ENCODE measurements around the gene C8A. TPM values are rescaled to one million over a fixed set of nuclear protein-coding genes. Genes with fewer than 3 reads are reported as not detected.

The C8A gene
- total RNA-seq, 1 donor from 2014 or later: not detected

DNA sequence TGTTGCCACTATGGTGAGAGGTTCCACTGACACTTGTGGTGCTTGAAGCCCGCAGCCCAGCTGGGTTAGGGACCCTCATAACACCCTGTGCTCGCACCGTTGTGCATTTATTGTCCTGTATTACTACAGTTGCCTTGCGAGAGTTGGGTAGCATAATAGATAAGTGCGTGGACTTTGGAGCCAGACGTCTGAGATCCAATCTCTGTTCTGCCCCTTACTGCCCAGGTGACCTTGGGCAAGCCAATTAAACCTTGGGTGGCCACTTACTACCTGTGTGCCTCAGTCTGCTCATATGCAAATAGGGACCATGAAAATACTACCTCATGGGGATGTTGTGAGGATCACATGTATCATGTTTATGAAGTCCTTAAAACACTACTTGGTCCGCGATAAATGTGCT, 97.9 kb downstream of the C8A start:
- no peaks in the 10 kb centered on the region for H3K36me3 Mint-ChIP-seq (ENCODE audit: unreplicated experiment)
- TF ChIP-seq, protein P1, sequence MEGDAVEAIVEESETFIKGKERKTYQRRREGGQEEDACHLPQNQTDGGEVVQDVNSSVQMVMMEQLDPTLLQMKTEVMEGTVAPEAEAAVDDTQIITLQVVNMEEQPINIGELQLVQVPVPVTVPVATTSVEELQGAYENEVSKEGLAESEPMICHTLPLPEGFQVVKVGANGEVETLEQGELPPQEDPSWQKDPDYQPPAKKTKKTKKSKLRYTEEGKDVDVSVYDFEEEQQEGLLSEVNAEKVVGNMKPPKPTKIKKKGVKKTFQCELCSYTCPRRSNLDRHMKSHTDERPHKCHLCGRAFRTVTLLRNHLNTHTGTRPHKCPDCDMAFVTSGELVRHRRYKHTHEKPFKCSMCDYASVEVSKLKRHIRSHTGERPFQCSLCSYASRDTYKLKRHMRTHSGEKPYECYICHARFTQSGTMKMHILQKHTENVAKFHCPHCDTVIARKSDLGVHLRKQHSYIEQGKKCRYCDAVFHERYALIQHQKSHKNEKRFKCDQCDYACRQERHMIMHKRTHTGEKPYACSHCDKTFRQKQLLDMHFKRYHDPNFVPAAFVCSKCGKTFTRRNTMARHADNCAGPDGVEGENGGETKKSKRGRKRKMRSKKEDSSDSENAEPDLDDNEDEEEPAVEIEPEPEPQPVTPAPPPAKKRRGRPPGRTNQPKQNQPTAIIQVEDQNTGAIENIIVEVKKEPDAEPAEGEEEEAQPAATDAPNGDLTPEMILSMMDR (IDR thresholded peaks at IDR 0.05; ENCODE audit: partially characterized antibody, unreplicated experiment): no peak
- H3K9me3 Mint-ChIP-seq (ENCODE audit: unreplicated experiment): no peaks in the 10 kb centered on the region
- H3K4me1 Mint-ChIP-seq (ENCODE audit: low read depth, unreplicated experiment): no peaks in the 10 kb centered on the region
- H3K27me3 Mint-ChIP-seq (ENCODE audit: unreplicated experiment): no peaks in the 10 kb centered on the region
- no peak for DNase-seq
- H3K27ac Mint-ChIP-seq (ENCODE audit: unreplicated experiment): no peak overlapping the region
- H3K4me3 Mint-ChIP-seq (ENCODE audit: unreplicated experiment): no peak overlapping the region

DNA sequence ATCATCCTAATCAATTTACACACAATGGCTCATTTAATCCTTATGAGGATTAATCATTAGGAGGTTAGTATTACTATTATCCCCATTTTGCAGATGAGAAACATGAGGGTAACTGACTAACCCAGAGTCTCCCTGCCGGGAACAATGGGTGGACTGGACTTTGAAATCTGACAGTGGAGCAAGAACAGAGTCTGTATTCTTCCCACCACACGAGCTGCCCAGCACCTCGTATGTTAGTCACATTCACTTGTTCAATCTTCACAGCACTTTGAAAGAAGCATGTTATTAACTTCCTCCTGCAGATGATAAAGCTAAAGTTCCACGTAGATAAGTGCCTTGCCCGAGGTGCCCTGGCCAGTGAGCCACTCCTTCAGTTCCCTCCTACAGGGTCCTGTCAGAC, 98.8 kb downstream of the C8A start:
- TF ChIP-seq, protein P1 (IDR thresholded peaks at IDR 0.05; ENCODE audit: partially characterized antibody, unreplicated experiment): no peak
- Mint-ChIP-seq H3K27me3 (ENCODE audit: unreplicated experiment) (no peaks in the 10 kb centered on the region), H3K36me3 (ENCODE audit: unreplicated experiment) (no peaks in the 10 kb centered on the region), H3K4me1 (ENCODE audit: low read depth, unreplicated experiment) (no peaks in the 10 kb centered on the region), H3K9me3 (ENCODE audit: unreplicated experiment) (no peaks in the 10 kb centered on the region), H3K27ac (ENCODE audit: unreplicated experiment) (no peak overlapping the region), H3K4me3 (ENCODE audit: unreplicated experiment) (no peak overlapping the region)
- no peak for DNase-seq

DNA sequence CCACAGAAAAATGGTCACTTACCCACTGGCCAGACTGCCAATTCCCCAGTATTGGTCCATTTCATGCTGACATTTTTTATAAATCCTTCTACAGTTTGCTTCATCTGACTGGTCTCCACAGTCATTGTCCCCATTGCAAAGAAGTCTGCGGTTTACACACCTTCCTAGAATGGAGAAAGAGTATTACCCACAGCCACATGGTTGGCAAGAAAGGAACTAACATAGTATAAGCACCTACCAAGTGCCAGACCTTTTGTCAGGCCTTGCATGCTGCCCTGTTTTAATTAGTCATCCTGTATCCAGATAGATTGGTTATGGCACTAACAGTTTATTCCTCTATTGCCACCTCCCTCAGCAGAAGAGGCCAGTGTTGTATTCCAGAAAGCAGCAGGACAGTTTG, 100.1 kb downstream of the C8A start:
- TF ChIP-seq, protein P1 (IDR thresholded peaks at IDR 0.05; ENCODE audit: partially characterized antibody, unreplicated experiment): no peak
- H3K4me1 Mint-ChIP-seq (ENCODE audit: low read depth, unreplicated experiment): no peaks in the 10 kb centered on the region
- no peak for DNase-seq
- no peaks in the 10 kb centered on the region for H3K27me3 Mint-ChIP-seq (ENCODE audit: unreplicated experiment)
- H3K36me3 Mint-ChIP-seq (ENCODE audit: unreplicated experiment): peaks cover 5% of the 10 kb centered on the region
- H3K4me3 Mint-ChIP-seq (ENCODE audit: unreplicated experiment): no peak overlapping the region
- no peaks in the 10 kb centered on the region for H3K9me3 Mint-ChIP-seq (ENCODE audit: unreplicated experiment)
- H3K27ac Mint-ChIP-seq (ENCODE audit: unreplicated experiment): no peak overlapping the region

DNA sequence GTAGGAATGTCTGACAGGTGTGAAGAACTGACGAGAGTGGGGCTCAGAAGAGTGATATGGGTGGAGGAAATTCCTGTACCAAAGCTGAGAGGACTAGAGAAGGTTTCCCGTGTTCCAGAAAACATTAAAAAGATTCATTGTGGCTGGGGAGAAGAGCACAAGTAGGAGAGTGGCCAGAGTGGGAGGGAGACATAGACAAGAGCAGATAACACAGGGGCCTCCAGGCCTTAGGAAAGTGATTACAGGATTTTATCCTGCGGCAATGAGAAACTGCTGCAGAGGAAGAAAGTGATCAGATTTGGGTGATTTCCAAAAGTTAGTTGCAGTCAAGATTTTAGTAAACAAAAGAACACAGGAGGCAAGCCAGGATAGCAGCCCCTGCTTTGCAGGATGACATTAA, 103.3 kb downstream of the C8A start:
- H3K27ac Mint-ChIP-seq (ENCODE audit: unreplicated experiment): no peak overlapping the region
- TF ChIP-seq, protein P1 (IDR thresholded peaks at IDR 0.05; ENCODE audit: partially characterized antibody, unreplicated experiment): no peak
- no peak for DNase-seq
- no peaks in the 10 kb centered on the region for H3K9me3 Mint-ChIP-seq (ENCODE audit: unreplicated experiment)
- H3K4me3 Mint-ChIP-seq (ENCODE audit: unreplicated experiment): no peak overlapping the region
- no peaks in the 10 kb centered on the region for H3K27me3 Mint-ChIP-seq (ENCODE audit: unreplicated experiment)
- H3K4me1 Mint-ChIP-seq (ENCODE audit: low read depth, unreplicated experiment): no peaks in the 10 kb centered on the region
- peaks cover 5% of the 10 kb centered on the region for H3K36me3 Mint-ChIP-seq (ENCODE audit: unreplicated experiment)

DNA sequence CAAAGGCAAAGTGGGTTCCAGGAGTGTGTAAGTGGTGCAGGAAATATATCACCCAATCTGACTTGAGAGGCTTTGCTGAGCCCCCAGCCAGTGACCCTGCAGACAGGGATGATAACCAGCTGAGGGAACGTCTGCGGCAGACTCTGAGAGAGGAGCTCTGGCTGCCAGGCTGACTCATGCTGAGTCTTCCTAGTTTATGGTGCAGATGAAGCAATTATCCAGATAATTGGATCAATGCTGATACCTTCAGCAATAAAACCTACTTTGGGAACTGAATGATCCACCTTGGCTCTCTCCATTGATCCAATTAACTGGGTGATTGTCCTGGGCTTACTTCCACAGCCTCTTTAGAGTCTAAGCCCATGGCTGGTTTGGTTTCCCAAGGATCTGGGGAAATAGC, 103.9 kb downstream of the C8A start:
- Mint-ChIP-seq H3K9me3 (ENCODE audit: unreplicated experiment) (no peaks in the 10 kb centered on the region), H3K27ac (ENCODE audit: unreplicated experiment) (no peak overlapping the region), H3K4me1 (ENCODE audit: low read depth, unreplicated experiment) (no peaks in the 10 kb centered on the region), H3K36me3 (ENCODE audit: unreplicated experiment) (peaks cover 5% of the 10 kb centered on the region), H3K27me3 (ENCODE audit: unreplicated experiment) (no peaks in the 10 kb centered on the region), H3K4me3 (ENCODE audit: unreplicated experiment) (no peak overlapping the region)
- TF ChIP-seq, protein P1 (IDR thresholded peaks at IDR 0.05; ENCODE audit: partially characterized antibody, unreplicated experiment): no peak
- DNase-seq: no peak

Measured in glutamatergic neuron (in vitro differentiated cells).